Mesendoderm (in vitro differentiated cells): ENCODE data around the gene RPS6KA2.

ENCODE experiments used
- DNase-seq: peaks from one replicate; pipeline ENCODE4 v3.0.0; 2013
- H2AK5ac ChIP-seq: 2 replicates; pipeline ENCODE4 v1.6.1; 2013; ENCODE audit warnings: low read length, inconsistent platforms
- H2BK120ac ChIP-seq: 2 replicates; pipeline ENCODE4 v1.6.1; 2013; ENCODE audit warnings: low read depth, mild to moderate bottlenecking, low read length, moderate library complexity, mixed read lengths
- H2BK15ac ChIP-seq: replicated peaks from 2 replicates; pipeline ENCODE4 v1.6.1; 2013; ENCODE audit warnings: low read depth, mild to moderate bottlenecking, moderate library complexity
- H2BK5ac ChIP-seq: 2 replicates; pipeline ENCODE4 v1.6.1; 2013; ENCODE audit warnings: low read length, inconsistent platforms
- H3K18ac ChIP-seq: 2 replicates; pipeline ENCODE4 v1.6.1; 2013; ENCODE audit warnings: mild to moderate bottlenecking, low read length, mixed read lengths
- H3K23ac ChIP-seq: one replicate; pipeline ENCODE4 v1.6.1; 2013; ENCODE audit warnings: low read length
- H3K27ac ChIP-seq: 2 replicates; pipeline ENCODE4 v1.5.1; 2013; ENCODE audit warnings: low read depth, mild to moderate bottlenecking, inconsistent platforms, low read length, moderate library complexity
- H3K27me3 ChIP-seq: 2 replicates; pipeline ENCODE4 v1.6.1; 2013; ENCODE audit warnings: low read length, control low read depth, mild to moderate bottlenecking, inconsistent platforms; ENCODE audit not compliant: insufficient read depth, poor library complexity
- H3K36me3 ChIP-seq: 2 replicates; pipeline ENCODE4 v1.6.1; 2013; ENCODE audit warnings: low read length, inconsistent platforms; ENCODE audit not compliant: control insufficient read depth, insufficient read depth
- H3K4ac ChIP-seq: one replicate; pipeline ENCODE4 v1.6.1; 2013; ENCODE audit warnings: low read depth, mild to moderate bottlenecking, low read length, moderate library complexity
- H3K4me1 ChIP-seq: 2 replicates; pipeline ENCODE4 v1.6.1; 2013; ENCODE audit warnings: low read depth, low read length, inconsistent platforms; ENCODE audit not compliant: control insufficient read depth
- H3K4me2 ChIP-seq: 2 replicates; pipeline ENCODE4 v1.6.1; 2013; ENCODE audit warnings: low read length
- H3K4me3 ChIP-seq: 2 replicates; pipeline ENCODE4 v1.5.1; 2013; ENCODE audit warnings: mild to moderate bottlenecking, low read length
- H3K56ac ChIP-seq: one replicate; pipeline ENCODE4 v1.6.1; 2013; ENCODE audit warnings: low read length
- H3K79me1 ChIP-seq: 2 replicates; pipeline ENCODE4 v1.6.1; 2013; ENCODE audit warnings: low read length, inconsistent platforms
- H3K79me2 ChIP-seq: 2 replicates; pipeline ENCODE4 v1.6.1; 2013; ENCODE audit warnings: mild to moderate bottlenecking, low read length; ENCODE audit not compliant: control insufficient read depth, insufficient read depth
- H3K9ac ChIP-seq: 2 replicates; pipeline ENCODE4 v1.6.1; 2013; ENCODE audit warnings: low read length, inconsistent platforms
- H4K5ac ChIP-seq: one replicate; pipeline ENCODE4 v1.6.1; 2013; ENCODE audit warnings: low read length
- H4K8ac ChIP-seq: one replicate; pipeline ENCODE4 v1.6.1; 2013; ENCODE audit warnings: low read depth, mild to moderate bottlenecking, control low read depth, low read length, moderate library complexity
- whole genome bisulfite sequencing: extraction: QIAGEN DNeasy Blood & Tissue Kit; methylation state at CpG from one replicate; pipeline ENCODE4 v1.1.7; 2013; ENCODE audit warnings: low lambda C conversion rate, missing lambda C conversion rate; ENCODE audit not compliant: insufficient coverage; ENCODE audit errors: extremely low coverage; 5-methylcytosine and 5-hydroxymethylcytosine counted together

The RPS6KA2 gene

DNA sequence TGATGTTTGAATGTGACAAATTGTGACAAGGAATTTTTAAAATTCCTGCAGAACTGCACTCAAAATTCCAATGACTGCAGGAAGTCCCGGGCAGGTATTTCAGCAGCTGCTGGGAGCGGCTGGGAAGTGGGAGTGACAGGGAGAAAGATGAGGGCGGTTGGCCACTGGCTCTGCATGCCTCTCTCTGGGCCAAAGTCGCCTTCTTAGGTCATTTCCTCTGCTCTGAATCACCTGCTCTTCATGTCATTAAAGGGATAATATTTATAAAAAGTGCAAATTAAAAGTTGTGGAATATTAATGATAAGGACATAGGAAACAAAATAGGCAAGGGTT lies 84.5 kb downstream of the RPS6KA2 start:
- no peak overlapping the region for H4K5ac ChIP-seq
- no peak overlapping the region for H2BK5ac ChIP-seq
- H3K18ac ChIP-seq = no peak overlapping the region
- H3K4me3 ChIP-seq = no peak overlapping the region
- no peak overlapping the region for H4K8ac ChIP-seq
- no peak overlapping the region for H3K56ac ChIP-seq
- H3K27me3 ChIP-seq = no peaks in the 10 kb centered on the region
- no peaks in the 10 kb centered on the region for H3K79me2 ChIP-seq
- H2AK5ac ChIP-seq = no peak overlapping the region
- WGBS = no CpG with 5 or more reads among the region's 4 CpGs
- H3K27ac ChIP-seq = no peak overlapping the region
- H3K9ac ChIP-seq = no peak overlapping the region
- no peaks in the 10 kb centered on the region for H3K79me1 ChIP-seq
- H3K23ac ChIP-seq = no peak overlapping the region
- no peak overlapping the region for H3K4ac ChIP-seq
- no peak overlapping the region for H3K4me2 ChIP-seq
- H2BK120ac ChIP-seq = no peak overlapping the region
- peaks cover 8% of the 10 kb centered on the region for H3K4me1 ChIP-seq
- H2BK15ac ChIP-seq = no peak overlapping the region
- DNase-seq = peak; percentile 92
- H3K36me3 ChIP-seq = no peaks in the 10 kb centered on the region

GRCh38 chr6:166541876-166542579 lies 85.0 kb downstream of the RPS6KA2 start:
- Histone ChIP-seq H3K36me3 (no peaks in the 10 kb centered on the region), H3K4ac (no peak overlapping the region), H3K79me2 (no peaks in the 10 kb centered on the region), H3K27me3 (no peaks in the 10 kb centered on the region), H2BK5ac (no peak overlapping the region), H2BK15ac (no peak overlapping the region), H3K4me3 (no peak overlapping the region), H3K4me2 (no peak overlapping the region), H3K79me1 (no peaks in the 10 kb centered on the region), H4K5ac (no peak overlapping the region), H2AK5ac (no peak overlapping the region), H4K8ac (no peak overlapping the region), H3K18ac (peak overlapping the region; percentile 62), H3K9ac (no peak overlapping the region), H3K23ac (no peak overlapping the region), H2BK120ac (peak overlapping the region; percentile 17), H3K56ac (no peak overlapping the region), H3K27ac (peak overlapping the region; percentile 42), H3K4me1 (peaks cover 8% of the 10 kb centered on the region)
- WGBS = no CpG with 5 or more reads among the region's 12 CpGs
- DNase-seq = no peak

DNA sequence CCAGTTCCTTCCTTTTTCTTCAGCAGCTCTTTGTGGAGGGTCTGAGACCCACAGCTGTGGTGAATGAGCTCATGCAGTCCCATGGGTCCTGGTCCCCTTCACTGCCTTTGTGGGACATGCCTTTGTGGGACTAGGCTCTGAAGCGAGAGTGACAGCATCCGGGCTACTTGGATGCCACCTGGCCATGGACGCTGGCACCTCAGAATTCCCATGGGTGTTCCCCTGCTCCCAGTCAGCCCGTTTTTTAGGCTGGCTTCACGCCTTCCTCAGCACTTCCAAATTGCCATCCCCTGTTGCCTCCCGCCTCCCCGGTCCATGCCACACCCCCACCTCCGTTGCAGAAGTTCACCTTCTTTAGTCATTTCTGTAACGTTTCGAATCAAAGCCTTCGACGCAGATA lies 85.7 kb downstream of the RPS6KA2 start:
- peaks cover 8% of the 10 kb centered on the region for H3K4me1 ChIP-seq
- no peak overlapping the region for H3K4me3 ChIP-seq

GRCh38 chr6:166540631-166541331 lies 86.3 kb downstream of the RPS6KA2 start:
- peak overlapping the region; percentile 26 for H3K27ac ChIP-seq
- DNase-seq = no peak

More for the DNA sequence above, 85.7 kb downstream of the RPS6KA2 start:
- no peak overlapping the region for H2BK5ac ChIP-seq
- no peak overlapping the region for H2BK15ac ChIP-seq
- H3K36me3 ChIP-seq = no peaks in the 10 kb centered on the region
- WGBS = no CpG with 5 or more reads among the region's 12 CpGs
- no peaks in the 10 kb centered on the region for H3K79me2 ChIP-seq
- DNase-seq = no peak
- no peak overlapping the region for H4K5ac ChIP-seq
- no peak overlapping the region for H2BK120ac ChIP-seq
- H3K27ac ChIP-seq = no peak overlapping the region
- no peaks in the 10 kb centered on the region for H3K79me1 ChIP-seq
- H3K18ac ChIP-seq = peak overlapping the region; percentile 15
- H3K4me2 ChIP-seq = no peak overlapping the region
- no peaks in the 10 kb centered on the region for H3K27me3 ChIP-seq
- no peak overlapping the region for H2AK5ac ChIP-seq
- H3K9ac ChIP-seq = no peak overlapping the region
- H4K8ac ChIP-seq = no peak overlapping the region
- H3K56ac ChIP-seq = no peak overlapping the region
- no peak overlapping the region for H3K4ac ChIP-seq
- no peak overlapping the region for H3K23ac ChIP-seq

GRCh38 chr6:166539543-166539942 lies 87.5 kb downstream of the RPS6KA2 start:
- no peak for DNase-seq
- Histone ChIP-seq H3K4me2 (no peak overlapping the region), H3K23ac (no peak overlapping the region), H2AK5ac (no peak overlapping the region), H3K79me1 (no peaks in the 10 kb centered on the region), H3K27ac (peak overlapping the region; percentile 33), H3K4ac (no peak overlapping the region), H3K4me1 (peaks cover 8% of the 10 kb centered on the region), H2BK15ac (no peak overlapping the region), H3K79me2 (no peaks in the 10 kb centered on the region), H4K8ac (no peak overlapping the region), H3K4me3 (no peak overlapping the region), H3K27me3 (no peaks in the 10 kb centered on the region), H4K5ac (peak overlapping the region; percentile 6), H2BK120ac (no peak overlapping the region), H3K36me3 (no peaks in the 10 kb centered on the region), H3K9ac (no peak overlapping the region), H3K18ac (no peak overlapping the region), H3K56ac (peak overlapping the region; percentile 17), H2BK5ac (no peak overlapping the region)
- WGBS = no CpG with 5 or more reads among the region's 4 CpGs

More at GRCh38 chr6:166540631-166541331, 86.3 kb downstream of the RPS6KA2 start:
- Histone ChIP-seq H3K4me3 (no peak overlapping the region), H3K36me3 (no peaks in the 10 kb centered on the region), H3K18ac (peak overlapping the region; percentile 43), H3K79me2 (no peaks in the 10 kb centered on the region), H2AK5ac (no peak overlapping the region), H3K9ac (no peak overlapping the region), H3K79me1 (no peaks in the 10 kb centered on the region), H2BK120ac (peak overlapping the region; percentile 45), H3K4me1 (peaks cover 8% of the 10 kb centered on the region), H3K23ac (no peak overlapping the region), H2BK15ac (no peak overlapping the region), H2BK5ac (no peak overlapping the region), H3K4me2 (no peak overlapping the region), H3K27me3 (no peaks in the 10 kb centered on the region), H4K8ac (no peak overlapping the region), H3K56ac (peak overlapping the region; percentile 20), H3K4ac (no peak overlapping the region), H4K5ac (no peak overlapping the region)
- WGBS = no CpG with 5 or more reads among the region's 18 CpGs
